Measurements from ENCODE around the gene ADAM12. TPM values are rescaled to one million over a fixed set of nuclear protein-coding genes. Genes with fewer than 3 reads are reported as not detected.

Gene ADAM12
- total and polyA plus RNA-seq, 2 of the 13 experiments (the other 11 are each of a cell fraction or from before 2014, with no cell fraction given) = not detected

DNA sequence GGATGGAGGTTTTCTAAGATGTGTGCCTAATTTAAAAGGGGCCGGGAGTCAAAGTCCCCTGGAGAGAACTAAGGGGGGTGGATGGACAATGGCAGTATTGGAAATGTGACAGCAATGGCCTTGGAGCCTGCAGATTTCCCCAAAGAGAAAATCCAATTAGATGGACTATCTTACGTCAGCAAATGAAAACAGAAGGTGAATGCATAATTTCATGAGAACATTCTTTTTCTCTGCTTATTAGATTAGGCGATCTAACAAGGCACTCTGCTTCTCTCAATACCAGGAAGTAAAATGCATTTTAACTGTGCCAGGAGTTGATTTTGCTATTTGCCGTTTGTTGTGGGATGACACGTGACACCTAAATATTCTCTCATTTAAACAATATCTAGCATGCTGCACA, 226.6 kb downstream of the ADAM12 start:
- H3K4me3 ChIP-seq (replicated peaks in 1 of 3; ENCODE audit: insufficient read depth in 1 of 3, low read depth in 2 of 3, low read length in 3 of 3) = no peak overlapping the region
- no peak for TF ChIP-seq SYNCRIP (IDR thresholded peaks at IDR 0.05; ENCODE audit: insufficient read depth, low read depth, low read length)
- no peak for TF ChIP-seq HES4 (CRISPR knock-in tag; IDR thresholded peaks at IDR 0.05; ENCODE audit: borderline replicate concordance)
- no peak for TF ChIP-seq PBX2 (CRISPR knock-in tag; IDR thresholded peaks at IDR 0.05)
- TF ChIP-seq, protein P1, sequence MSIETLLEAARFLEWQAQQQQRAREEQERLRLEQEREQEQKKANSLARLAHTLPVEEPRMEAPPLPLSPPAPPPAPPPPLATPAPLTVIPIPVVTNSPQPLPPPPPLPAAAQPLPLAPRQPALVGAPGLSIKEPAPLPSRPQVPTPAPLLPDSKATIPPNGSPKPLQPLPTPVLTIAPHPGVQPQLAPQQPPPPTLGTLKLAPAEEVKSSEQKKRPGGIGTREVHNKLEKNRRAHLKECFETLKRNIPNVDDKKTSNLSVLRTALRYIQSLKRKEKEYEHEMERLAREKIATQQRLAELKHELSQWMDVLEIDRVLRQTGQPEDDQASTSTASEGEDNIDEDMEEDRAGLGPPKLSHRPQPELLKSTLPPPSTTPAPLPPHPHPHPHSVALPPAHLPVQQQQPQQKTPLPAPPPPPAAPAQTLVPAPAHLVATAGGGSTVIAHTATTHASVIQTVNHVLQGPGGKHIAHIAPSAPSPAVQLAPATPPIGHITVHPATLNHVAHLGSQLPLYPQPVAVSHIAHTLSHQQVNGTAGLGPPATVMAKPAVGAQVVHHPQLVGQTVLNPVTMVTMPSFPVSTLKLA (IDR thresholded peaks at IDR 0.05) = no peak
- no peak for TF ChIP-seq PLSCR1 (CRISPR knock-in tag; IDR thresholded peaks at IDR 0.05; ENCODE audit: borderline replicate concordance)
- TF ChIP-seq ZNF616 (CRISPR knock-in tag; IDR thresholded peaks at IDR 0.05; ENCODE audit: low read depth) = no peak
- TF ChIP-seq ZNF318 (CRISPR knock-in tag; IDR thresholded peaks at IDR 0.05) = no peak
- TF ChIP-seq SNRNP70 (IDR thresholded peaks at IDR 0.05; ENCODE audit: low read depth, low read length) = no peak
- no peak for TF ChIP-seq SMARCC2 (IDR thresholded peaks at IDR 0.05)
- TF ChIP-seq NFKBIZ (CRISPR knock-in tag; IDR thresholded peaks at IDR 0.05) = no peak
- no peak for TF ChIP-seq ZMYM2 (CRISPR knock-in tag; IDR thresholded peaks at IDR 0.05)
- no peak for TF ChIP-seq SRY (CRISPR knock-in tag; IDR thresholded peaks at IDR 0.05)
- no peak for TF ChIP-seq ZNF614 (CRISPR knock-in tag; IDR thresholded peaks at IDR 0.05; ENCODE audit: borderline replicate concordance)

More for the DNA sequence above, 226.6 kb downstream of the ADAM12 start:
- ATAC-seq (no peak), FAIRE-seq (no peak), DNase-seq (ENCODE audit: low spot score) (no peak)
- no TSS peak for BruUV-seq (replicated peaks)
- H3K27me3 ChIP-seq (ENCODE audit: control insufficient read depth in 1 of 2, insufficient read depth in 2 of 2, low read length in 2 of 2) = peaks cover 0 to 5% of the 10 kb centered on the region in 2 experiments; a peak in 1 of 5 replicates
- H3K36me3 ChIP-seq (replicated peaks in 1 of 2; ENCODE audit: control insufficient read depth in 1 of 2, insufficient read depth in 2 of 2, low read length in 2 of 2) = no peaks in the 10 kb centered on the region
- H3K4me2 ChIP-seq (ENCODE audit: low read depth, low read length) = no peak overlapping the region
- no peaks in the 10 kb centered on the region for H4K20me1 ChIP-seq (ENCODE audit: insufficient read depth, low read length)
- no peak overlapping the region for H2AFZ ChIP-seq (ENCODE audit: low read length)
- intact Hi-C loops (cut with micrococcal nuclease; ENCODE audit: unreplicated experiment) = no loop called here
- POLR2A ChIA-PET = interaction anchor here (0.6 kb wide), 1 partner anchor 163 kb away, joined by 3 read pairs; no protein-coding TSS in a partner anchor
- no peak overlapping the region for H3K9ac ChIP-seq (ENCODE audit: insufficient read depth, low read depth, low read length)
- WGBS (ENCODE audit: low lambda C conversion rate) = 37% methylated on average over 5 of the region's 5 CpGs
- CTCF ChIA-PET (ENCODE audit: low intra/inter-chr PET ratio, low total read pairs) = interaction anchor here (1.1 kb wide), 1 partner anchor 587 kb away, joined by 3 read pairs; no protein-coding TSS in a partner anchor
- in situ Hi-C loops (cut with HindIII; ENCODE audit: extremely low pct_ligation_motif_present, low pct_unique_long_range_greater_than_20kb) = no loop called here
- no peaks in the 10 kb centered on the region for H3K9me3 ChIP-seq (ENCODE audit: low read length)
- no peak overlapping the region for H3K27ac ChIP-seq (ENCODE audit: extremely low read length, insufficient read depth, low read length)
- H3K79me2 ChIP-seq (ENCODE audit: insufficient read depth, low read length) = no peaks in the 10 kb centered on the region
- H3K4me1 ChIP-seq (ENCODE audit: insufficient read depth, low read length) = no peaks in the 10 kb centered on the region
